ENCODE results near the gene INTU. TPM values are rescaled to one million over a fixed set of nuclear protein-coding genes. Genes with fewer than 3 reads are reported as not detected.

Gene INTU
- total and polyA plus RNA-seq, 9 of the 15 experiments (the other 6 are each of a cell fraction or from before 2014, with no cell fraction given), result 1.5 to 8.9 (median 3.9) TPM

DNA sequence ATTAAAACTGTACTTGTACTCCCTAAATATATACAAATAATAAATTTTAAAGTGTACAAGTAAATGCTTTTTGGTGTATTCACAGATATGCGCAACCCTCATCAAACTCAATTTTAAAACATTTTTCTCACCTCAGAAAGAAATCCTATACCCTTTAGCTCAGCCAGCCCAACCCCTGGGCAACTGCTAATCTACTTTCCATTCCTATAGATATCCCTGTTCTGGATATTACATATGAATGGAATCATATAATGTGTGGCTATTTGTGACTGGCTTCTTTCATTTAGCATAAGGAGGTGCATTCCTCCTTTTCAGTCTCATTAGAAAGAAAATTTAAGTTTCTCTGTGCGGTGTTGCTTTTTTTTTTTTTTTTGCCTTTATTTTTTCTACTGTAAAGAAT is 39.4 kb downstream of the INTU start:
- no peak overlapping the region for H3K4me3 ChIP-seq
- H3K9ac ChIP-seq (ENCODE audit: insufficient read depth in 1 of 2, low read depth in 2 of 2, low read length in 2 of 2), result no peak overlapping the region
- no peaks in the 10 kb centered on the region for H3K79me2 ChIP-seq (ENCODE audit: control insufficient read depth, insufficient read depth, low read length)
- TF ChIP-seq CCAR2 (IDR thresholded peaks at IDR 0.05; ENCODE audit: low read depth, low read length) (no peak), SAP30 (IDR thresholded peaks at IDR 0.05; ENCODE audit: borderline replicate concordance, insufficient read depth, low read depth, low read length, poor library complexity, severe bottlenecking) (no peak)
- TF ChIP-seq, protein P1, sequence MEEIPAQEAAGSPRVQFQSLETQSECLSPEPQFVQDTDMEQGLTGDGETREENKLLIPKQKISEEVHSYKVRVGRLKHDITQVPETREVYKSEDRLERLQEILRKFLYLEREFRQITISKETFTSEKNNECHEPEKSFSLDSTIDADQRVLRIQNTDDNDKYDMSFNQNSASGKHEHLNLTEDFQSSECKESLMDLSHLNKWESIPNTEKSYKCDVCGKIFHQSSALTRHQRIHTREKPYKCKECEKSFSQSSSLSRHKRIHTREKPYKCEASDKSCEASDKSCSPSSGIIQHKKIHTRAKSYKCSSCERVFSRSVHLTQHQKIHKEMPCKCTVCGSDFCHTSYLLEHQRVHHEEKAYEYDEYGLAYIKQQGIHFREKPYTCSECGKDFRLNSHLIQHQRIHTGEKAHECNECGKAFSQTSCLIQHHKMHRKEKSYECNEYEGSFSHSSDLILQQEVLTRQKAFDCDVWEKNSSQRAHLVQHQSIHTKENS (CRISPR knock-in tag; IDR thresholded peaks at IDR 0.05), result no peak
- CTCF ChIA-PET (ENCODE audit: low intra/inter-chr PET ratio), result no interaction called here
- H2AFZ ChIP-seq (ENCODE audit: low read depth, low read length), result no peak overlapping the region
- POLR2A ChIA-PET, result interaction anchor here (1.0 kb wide), 1 partner anchor 16 kb away, joined by 3 read pairs; no protein-coding TSS in a partner anchor
- in situ Hi-C loops (cut with MboI), result no loop called here
- WGBS (ENCODE audit: insufficient coverage, low coverage, missing lambda C conversion rate), result 92% methylated on average over 2 of the region's 2 CpGs
- no peaks in the 10 kb centered on the region for H3K9me1 ChIP-seq (ENCODE audit: control insufficient read depth, insufficient read depth, low read length)
- H3K4me1 ChIP-seq (replicated peaks in 1 of 2; ENCODE audit: control insufficient read depth in 2 of 2, insufficient read depth in 2 of 2, low read length in 2 of 2), result no peaks in the 10 kb centered on the region
- H3K27ac ChIP-seq (ENCODE audit: extremely low read depth, low read depth, low read length), result no peak overlapping the region
- H3K27me3 ChIP-seq (ENCODE audit: control insufficient read depth in 2 of 2, insufficient read depth in 2 of 2, low read length in 2 of 2), result no peaks in the 10 kb centered on the region
- H3K36me3 ChIP-seq (ENCODE audit: control insufficient read depth, insufficient read depth, low read length), result no peaks in the 10 kb centered on the region
- FAIRE-seq (no peak), ATAC-seq (no peak), DNase-seq (ENCODE audit: extremely low read depth in 1 of 4, low spot score in 3 of 4) (no peak)
- no peaks in the 10 kb centered on the region for H4K20me1 ChIP-seq (replicated peaks; ENCODE audit: control insufficient read depth, insufficient read depth, low read length)
- H3K9me3 ChIP-seq (replicated peaks; ENCODE audit: control insufficient read depth, insufficient read depth, low read depth, low read length), result no peaks in the 10 kb centered on the region
- BruUV-seq (replicated peaks), result no TSS peak
- H3K4me2 ChIP-seq (ENCODE audit: insufficient read depth, low read length), result no peak overlapping the region
- intact Hi-C loops (cut with micrococcal nuclease), result no loop called here

DNA sequence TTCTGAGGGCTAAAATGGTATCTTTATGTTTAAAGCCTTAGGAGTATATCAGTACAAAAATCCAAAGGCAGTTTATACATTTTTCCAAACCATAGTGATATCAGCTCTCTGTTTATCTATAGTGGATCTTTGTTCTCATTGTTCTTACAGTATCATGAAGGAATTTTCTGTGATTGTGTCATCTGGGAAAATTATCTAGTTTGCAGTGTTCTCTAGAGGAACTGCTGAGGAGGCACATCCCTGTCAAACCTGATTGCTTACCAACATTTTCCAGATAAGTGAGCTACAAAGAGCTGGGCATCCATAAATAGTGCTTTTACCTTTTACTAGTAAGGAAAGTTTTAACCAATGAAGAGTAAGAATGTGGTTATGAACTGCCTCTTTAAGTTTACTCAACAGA is 52.5 kb downstream of the INTU start:
- ChIA-PET POLR2A (no interaction called here), CTCF (ENCODE audit: low intra/inter-chr PET ratio) (no interaction called here)
- Histone ChIP-seq H3K9ac (ENCODE audit: insufficient read depth in 1 of 2, low read depth in 2 of 2, low read length in 2 of 2) (no peak overlapping the region), H3K27me3 (ENCODE audit: control insufficient read depth in 2 of 2, insufficient read depth in 2 of 2, low read length in 2 of 2) (no peaks in the 10 kb centered on the region), H3K79me2 (ENCODE audit: control insufficient read depth, insufficient read depth, low read length) (no peaks in the 10 kb centered on the region), H3K4me1 (replicated peaks in 1 of 2; ENCODE audit: control insufficient read depth in 2 of 2, insufficient read depth in 2 of 2, low read length in 2 of 2) (no peaks in the 10 kb centered on the region), H3K4me3 (no peak overlapping the region), H2AFZ (ENCODE audit: low read depth, low read length) (no peak overlapping the region), H3K9me3 (replicated peaks; ENCODE audit: control insufficient read depth, insufficient read depth, low read depth, low read length) (no peaks in the 10 kb centered on the region), H3K27ac (ENCODE audit: extremely low read depth, low read depth, low read length) (no peak overlapping the region), H3K9me1 (ENCODE audit: control insufficient read depth, insufficient read depth, low read length) (no peaks in the 10 kb centered on the region), H4K20me1 (replicated peaks; ENCODE audit: control insufficient read depth, insufficient read depth, low read length) (no peaks in the 10 kb centered on the region), H3K4me2 (ENCODE audit: insufficient read depth, low read length) (no peak overlapping the region), H3K36me3 (ENCODE audit: control insufficient read depth, insufficient read depth, low read length) (no peaks in the 10 kb centered on the region)
- intact Hi-C loops (cut with micrococcal nuclease) (no loop called here), in situ Hi-C loops (cut with MboI) (no loop called here)
- BruUV-seq (replicated peaks), result no TSS peak
- DNase-seq (ENCODE audit: extremely low read depth in 1 of 4, low spot score in 3 of 4) (no peak), ATAC-seq (no peak), FAIRE-seq (no peak)
- TF ChIP-seq, protein P2, sequence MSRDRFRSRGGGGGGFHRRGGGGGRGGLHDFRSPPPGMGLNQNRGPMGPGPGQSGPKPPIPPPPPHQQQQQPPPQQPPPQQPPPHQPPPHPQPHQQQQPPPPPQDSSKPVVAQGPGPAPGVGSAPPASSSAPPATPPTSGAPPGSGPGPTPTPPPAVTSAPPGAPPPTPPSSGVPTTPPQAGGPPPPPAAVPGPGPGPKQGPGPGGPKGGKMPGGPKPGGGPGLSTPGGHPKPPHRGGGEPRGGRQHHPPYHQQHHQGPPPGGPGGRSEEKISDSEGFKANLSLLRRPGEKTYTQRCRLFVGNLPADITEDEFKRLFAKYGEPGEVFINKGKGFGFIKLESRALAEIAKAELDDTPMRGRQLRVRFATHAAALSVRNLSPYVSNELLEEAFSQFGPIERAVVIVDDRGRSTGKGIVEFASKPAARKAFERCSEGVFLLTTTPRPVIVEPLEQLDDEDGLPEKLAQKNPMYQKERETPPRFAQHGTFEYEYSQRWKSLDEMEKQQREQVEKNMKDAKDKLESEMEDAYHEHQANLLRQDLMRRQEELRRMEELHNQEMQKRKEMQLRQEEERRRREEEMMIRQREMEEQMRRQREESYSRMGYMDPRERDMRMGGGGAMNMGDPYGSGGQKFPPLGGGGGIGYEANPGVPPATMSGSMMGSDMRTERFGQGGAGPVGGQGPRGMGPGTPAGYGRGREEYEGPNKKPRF (IDR thresholded peaks at IDR 0.05; ENCODE audit: low read depth, low read length), result no peak
- no peak for TF ChIP-seq MTA1 (IDR thresholded peaks at IDR 0.05; ENCODE audit: borderline replicate concordance)
- TF ChIP-seq RCOR1 (IDR thresholded peaks at IDR 0.05; ENCODE audit: borderline replicate concordance in 1 of 2, low read depth in 2 of 2, low read length in 2 of 2), result no peak
- TF ChIP-seq CREBBP (IDR thresholded peaks at IDR 0.05; ENCODE audit: low read depth, low read length), result no peak
- no peak for TF ChIP-seq MYBL2 (IDR thresholded peaks at IDR 0.05; ENCODE audit: low read depth)
- no peak for TF ChIP-seq MYBL2 (CRISPR knock-in tag; IDR thresholded peaks at IDR 0.05; ENCODE audit: borderline replicate concordance)
